GM11168 (cell line): ENCODE measurements around the gene VSX2.

Experiments
- in situ Hi-C: fragments of 300-500 bp; cut with MboI; formaldehyde crosslinking; loops from one replicate; pipeline ENCODE4 v1.12.0; 2022; ENCODE audit warnings: low sequenced_read_pairs; ENCODE audit not compliant: unreplicated experiment

VSX2 gene

GRCh38 chr14:74296037-74296467 is 56.8 kb downstream of the VSX2 start:
- in situ Hi-C loops: no loop called here

GRCh38 chr14:74297986-74298385 is 58.7 kb downstream of the VSX2 start:
- in situ Hi-C loops: no loop called here

- in situ Hi-C loops: no loop called here
Observed at GRCh38 chr14:74299061-74299545, 59.9 kb downstream of the VSX2 start.

- in situ Hi-C loops: no loop called here
Observed at GRCh38 chr14:74301594-74302151, 62.4 kb downstream of the VSX2 start.

- in situ Hi-C loops: no loop called here
Observed at GRCh38 chr14:74302152-74302628, 62.9 kb downstream of the VSX2 start.

- in situ Hi-C loops: no loop called here
Observed at GRCh38 chr14:74302634-74303569, 63.7 kb downstream of the VSX2 start, which contains the start of gene ABCD4. TSS of gene ABCD4 (minus strand) at chr14:74302934. CDS start at chr14:74302912, 22 bp downstream.

- in situ Hi-C loops: no loop called here
Observed at GRCh38 chr14:74308695-74309094, 69.4 kb downstream of the VSX2 start.

GRCh38 chr14:74309125-74310022 is 70.1 kb downstream of the VSX2 start:
- in situ Hi-C loops: no loop called here

- in situ Hi-C loops: no loop called here
Observed at GRCh38 chr14:74312161-74312560, 72.9 kb downstream of the VSX2 start.
